Lower leg skin (tissue), 3 donors: ENCODE data around the gene CFAP299.

Experiments
- POLR2A ChIP-seq, 2 donors: fragments of 450-650 bp; IDR thresholded peaks; one replicate each; pipeline ENCODE4 v1.6.1; 2016 to 2017; ENCODE audit warnings: antibody characterized with exemption in 2 of 2, mild to moderate bottlenecking in 1 of 2, moderate library complexity in 1 of 2
- TF ChIP-seq, protein P1 (sequence below), 3 donors: fragments of 450-650 bp; IDR thresholded peaks; one replicate each; pipeline ENCODE4 v1.5.1; 2016; ENCODE audit warnings: antibody characterized with exemption in 3 of 3, mild to moderate bottlenecking in 3 of 3, moderate library complexity in 2 of 3

DNA sequence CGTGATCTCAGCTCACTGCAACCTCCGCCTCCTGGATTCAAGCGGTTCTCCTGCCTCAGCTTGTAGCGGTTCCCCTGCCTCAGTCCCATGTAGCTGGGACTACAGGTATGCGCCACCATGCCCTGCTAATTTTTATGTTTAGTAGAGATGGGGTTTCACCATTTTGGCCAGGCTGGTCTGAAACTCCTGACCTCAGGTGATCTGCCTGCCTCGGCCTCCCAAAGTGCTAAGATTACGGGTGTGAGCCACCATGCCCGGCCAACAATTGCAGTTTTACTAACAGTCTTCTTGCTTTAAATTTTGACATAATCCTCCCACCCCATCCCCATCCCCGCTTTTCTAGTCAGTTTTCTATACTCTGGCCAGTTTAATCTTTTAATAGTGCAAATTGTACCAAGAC is 112.0 kb downstream of the CFAP299 start:
- TF ChIP-seq, protein P1, sequence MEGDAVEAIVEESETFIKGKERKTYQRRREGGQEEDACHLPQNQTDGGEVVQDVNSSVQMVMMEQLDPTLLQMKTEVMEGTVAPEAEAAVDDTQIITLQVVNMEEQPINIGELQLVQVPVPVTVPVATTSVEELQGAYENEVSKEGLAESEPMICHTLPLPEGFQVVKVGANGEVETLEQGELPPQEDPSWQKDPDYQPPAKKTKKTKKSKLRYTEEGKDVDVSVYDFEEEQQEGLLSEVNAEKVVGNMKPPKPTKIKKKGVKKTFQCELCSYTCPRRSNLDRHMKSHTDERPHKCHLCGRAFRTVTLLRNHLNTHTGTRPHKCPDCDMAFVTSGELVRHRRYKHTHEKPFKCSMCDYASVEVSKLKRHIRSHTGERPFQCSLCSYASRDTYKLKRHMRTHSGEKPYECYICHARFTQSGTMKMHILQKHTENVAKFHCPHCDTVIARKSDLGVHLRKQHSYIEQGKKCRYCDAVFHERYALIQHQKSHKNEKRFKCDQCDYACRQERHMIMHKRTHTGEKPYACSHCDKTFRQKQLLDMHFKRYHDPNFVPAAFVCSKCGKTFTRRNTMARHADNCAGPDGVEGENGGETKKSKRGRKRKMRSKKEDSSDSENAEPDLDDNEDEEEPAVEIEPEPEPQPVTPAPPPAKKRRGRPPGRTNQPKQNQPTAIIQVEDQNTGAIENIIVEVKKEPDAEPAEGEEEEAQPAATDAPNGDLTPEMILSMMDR (IDR thresholded peaks at IDR 0.05) = no peak
- TF ChIP-seq POLR2A (IDR thresholded peaks at IDR 0.05) = no peak
